ENCODE results near the gene NOTCH3. TPM values are rescaled to one million over a fixed set of nuclear protein-coding genes. Genes with fewer than 3 reads are reported as not detected.

The NOTCH3 gene
- polyA plus RNA-seq, 4 donors, result 0.45 to 15.6 (median 6.6) TPM

DNA sequence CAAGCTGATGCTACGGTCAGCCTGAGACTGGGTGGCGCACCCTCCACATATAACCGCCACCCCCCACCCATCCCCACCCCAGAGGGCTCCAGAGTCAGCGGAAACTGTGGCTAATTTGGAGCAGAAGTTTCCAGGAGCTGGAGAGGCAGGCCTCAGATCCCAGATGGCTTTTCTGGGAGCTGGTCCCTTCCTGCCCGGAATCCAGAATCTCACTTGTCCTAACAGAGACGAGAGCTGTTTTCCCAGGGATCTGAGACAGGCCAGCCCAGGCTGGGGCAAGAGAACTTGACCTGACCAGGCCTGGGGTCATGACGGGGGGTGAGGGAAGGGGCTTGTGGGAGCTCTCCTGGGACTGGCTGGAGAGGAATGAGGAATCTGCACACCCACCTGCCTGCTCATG, 25.0 kb upstream of the NOTCH3 start:
- Histone ChIP-seq H3K27me3 (ENCODE audit: control insufficient read depth in 3 of 3, insufficient read depth in 3 of 3, low read length in 3 of 3) (peaks cover 0 to 19% (median 3%) of the 10 kb centered on the region in 3 donors), H3K9me3 (ENCODE audit: control insufficient read depth in 2 of 2, insufficient read depth in 1 of 2, low read depth in 1 of 2, low read length in 1 of 2) (no peaks in the 10 kb centered on the region), H3K36me3 (ENCODE audit: control insufficient read depth in 3 of 3, insufficient read depth in 2 of 3, low read depth in 1 of 3, low read length in 3 of 3) (no peaks in the 10 kb centered on the region), H3K27ac (ENCODE audit: low read depth in 1 of 3, low read length in 2 of 3) (no peak overlapping the region), H3K4me1 (ENCODE audit: control insufficient read depth in 3 of 3, insufficient read depth in 2 of 3, low read depth in 1 of 3, low read length in 2 of 3) (peaks cover 0 to 5% (median 0%) of the 10 kb centered on the region in 3 donors), H3K4me3 (ENCODE audit: low read depth in 1 of 3, low read length in 3 of 3) (no peak overlapping the region)
- WGBS, 3 donors, result 79 to 84% (median 82%) methylated on average over 7 of the region's 7 CpGs
- DNase-seq, result no peak
- FAIRE-seq, result no peak

DNA sequence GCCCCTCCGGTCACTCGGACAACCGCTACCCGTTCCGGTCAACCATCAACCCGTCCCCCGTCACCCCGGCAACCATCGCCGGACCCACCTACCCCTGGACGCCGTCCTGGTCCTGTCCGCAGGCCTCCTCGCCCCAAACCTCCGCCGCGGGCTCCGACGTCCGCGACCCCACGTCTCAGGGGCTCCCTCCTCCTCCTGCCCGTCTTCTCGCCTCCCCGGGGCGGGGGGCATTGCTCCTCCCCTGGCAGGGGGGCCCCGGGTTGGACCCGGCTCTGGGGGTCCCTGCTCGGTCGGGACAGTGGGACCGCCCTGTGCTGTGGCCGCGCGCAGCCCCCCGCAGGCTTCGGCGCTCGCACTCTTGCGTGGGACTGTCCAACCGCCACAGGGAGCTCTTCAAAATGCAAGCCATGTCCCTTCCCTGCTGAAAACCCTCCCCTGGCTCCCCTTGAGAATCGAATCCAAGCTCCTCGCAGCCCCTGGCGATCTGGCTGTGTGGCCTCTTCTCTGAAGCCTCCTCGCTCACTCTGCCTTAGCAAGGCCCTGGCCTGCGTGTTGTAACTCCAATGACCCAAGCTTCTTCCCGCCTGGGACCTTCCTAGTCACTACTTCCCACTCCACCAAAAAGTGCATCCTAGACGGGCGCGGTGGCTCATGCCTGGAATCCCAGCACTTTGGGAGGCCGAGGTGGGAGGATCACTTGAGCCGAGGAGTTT, 23.0 kb upstream of the NOTCH3 start:
- Histone ChIP-seq H3K27me3 (ENCODE audit: control insufficient read depth in 3 of 3, insufficient read depth in 3 of 3, low read length in 3 of 3) (peaks cover 0 to 19% (median 3%) of the 10 kb centered on the region in 3 donors), H3K9me3 (ENCODE audit: control insufficient read depth in 2 of 2, insufficient read depth in 1 of 2, low read depth in 1 of 2, low read length in 1 of 2) (no peaks in the 10 kb centered on the region), H3K36me3 (ENCODE audit: control insufficient read depth in 3 of 3, insufficient read depth in 2 of 3, low read depth in 1 of 3, low read length in 3 of 3) (no peaks in the 10 kb centered on the region), H3K4me3 (ENCODE audit: low read depth in 1 of 3, low read length in 3 of 3) (peak overlapping the region in 2 of 3 donors; percentile 20 to 56), H3K27ac (ENCODE audit: low read depth in 1 of 3, low read length in 2 of 3) (peak overlapping the region in 1 of 3 donors; percentile 33), H3K4me1 (ENCODE audit: control insufficient read depth in 3 of 3, insufficient read depth in 2 of 3, low read depth in 1 of 3, low read length in 2 of 3) (peaks cover 0 to 5% (median 0%) of the 10 kb centered on the region in 3 donors)
- FAIRE-seq (no peak), DNase-seq (no peak)
- WGBS, 3 donors, result 12 to 22% (median 19%) methylated on average over 46 to 51 of the region's 51 CpGs

- H3K27ac ChIP-seq (ENCODE audit: low read depth in 1 of 3, low read length in 2 of 3), result peak overlapping the region in 1 of 3 donors; percentile 33
- H3K4me3 ChIP-seq (ENCODE audit: low read depth in 1 of 3, low read length in 3 of 3), result peak overlapping the region in 2 of 3 donors; percentile 20 to 56
- H3K27me3 ChIP-seq (ENCODE audit: control insufficient read depth in 3 of 3, insufficient read depth in 3 of 3, low read length in 3 of 3), result peaks cover 0 to 19% (median 3%) of the 10 kb centered on the region in 3 donors
- H3K36me3 ChIP-seq (ENCODE audit: control insufficient read depth in 3 of 3, insufficient read depth in 2 of 3, low read depth in 1 of 3, low read length in 3 of 3), result no peaks in the 10 kb centered on the region
- DNase-seq (peak; percentile 48 to 87), FAIRE-seq (no peak)
- H3K9me3 ChIP-seq (ENCODE audit: control insufficient read depth in 2 of 2, insufficient read depth in 1 of 2, low read depth in 1 of 2, low read length in 1 of 2), result no peaks in the 10 kb centered on the region
- H3K4me1 ChIP-seq (ENCODE audit: control insufficient read depth in 3 of 3, insufficient read depth in 2 of 3, low read depth in 1 of 3, low read length in 2 of 3), result peaks cover 0 to 5% (median 0%) of the 10 kb centered on the region in 3 donors
- 1 to 3% (median 2%) methylated on average over 43 to 48 of the region's 48 CpGs for WGBS, 3 donors
These were observed 22.2 kb upstream of the NOTCH3 start for GRCh38 chr19:15222738-15223648.

DNA sequence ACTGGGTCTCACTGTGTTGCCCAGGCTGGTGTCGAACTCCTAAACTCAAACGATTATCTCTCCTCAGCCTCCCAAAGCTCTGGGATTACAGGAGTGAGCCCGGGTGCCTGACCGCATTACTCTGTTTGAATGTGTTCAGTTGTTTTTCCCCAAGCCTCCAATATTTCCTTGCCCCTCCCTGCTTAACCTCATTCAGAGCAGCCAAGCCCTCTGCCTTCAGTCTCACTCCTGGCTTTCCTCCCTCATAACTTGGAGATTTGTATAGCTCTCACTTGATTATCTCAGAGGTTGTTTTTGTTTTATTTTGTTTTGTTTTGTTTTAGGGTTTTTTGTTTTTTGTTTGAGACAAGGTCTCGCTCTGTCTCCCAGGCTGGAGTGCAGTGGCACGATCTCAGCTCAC, 20.0 kb upstream of the NOTCH3 start:
- FAIRE-seq (no peak), DNase-seq (no peak)
- no peaks in the 10 kb centered on the region for H3K9me3 ChIP-seq (ENCODE audit: control insufficient read depth in 2 of 2, insufficient read depth in 1 of 2, low read depth in 1 of 2, low read length in 1 of 2)
- no peak overlapping the region for H3K27ac ChIP-seq (ENCODE audit: low read depth in 1 of 3, low read length in 2 of 3)
- no peak overlapping the region for H3K4me3 ChIP-seq (ENCODE audit: low read depth in 1 of 3, low read length in 3 of 3)
- H3K36me3 ChIP-seq (ENCODE audit: control insufficient read depth in 3 of 3, insufficient read depth in 2 of 3, low read depth in 1 of 3, low read length in 3 of 3), result no peaks in the 10 kb centered on the region
- WGBS, 3 donors, result 70 to 72% (median 71%) methylated on average over 6 of the region's 6 CpGs
- peaks cover 0 to 19% (median 3%) of the 10 kb centered on the region in 3 donors for H3K27me3 ChIP-seq (ENCODE audit: control insufficient read depth in 3 of 3, insufficient read depth in 3 of 3, low read length in 3 of 3)
- H3K4me1 ChIP-seq (ENCODE audit: control insufficient read depth in 3 of 3, insufficient read depth in 2 of 3, low read depth in 1 of 3, low read length in 2 of 3), result peaks cover 0 to 5% (median 0%) of the 10 kb centered on the region in 3 donors

DNA sequence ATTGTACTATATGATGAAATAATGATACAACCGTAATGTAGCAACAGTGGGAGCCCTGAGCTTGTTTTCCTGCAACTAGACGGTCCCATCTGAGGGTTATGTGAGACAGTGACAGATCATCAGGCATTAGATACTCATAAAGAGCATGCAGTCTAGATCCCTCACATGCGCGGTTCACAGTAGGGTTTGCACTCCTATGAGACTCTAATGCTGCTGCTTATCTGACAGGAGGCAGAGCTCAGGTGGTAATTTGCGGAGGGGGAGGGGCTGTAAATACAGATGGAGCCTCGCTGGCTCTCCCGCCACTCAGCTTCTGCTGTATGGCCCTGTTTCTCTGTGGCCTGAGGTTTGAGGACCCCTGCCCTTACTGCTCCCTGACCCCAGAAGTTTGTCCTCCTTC, 17.7 kb upstream of the NOTCH3 start:
- DNase-seq, result no peak
- 50 to 69% (median 68%) methylated on average over 7 of the region's 7 CpGs for WGBS, 3 donors

DNA sequence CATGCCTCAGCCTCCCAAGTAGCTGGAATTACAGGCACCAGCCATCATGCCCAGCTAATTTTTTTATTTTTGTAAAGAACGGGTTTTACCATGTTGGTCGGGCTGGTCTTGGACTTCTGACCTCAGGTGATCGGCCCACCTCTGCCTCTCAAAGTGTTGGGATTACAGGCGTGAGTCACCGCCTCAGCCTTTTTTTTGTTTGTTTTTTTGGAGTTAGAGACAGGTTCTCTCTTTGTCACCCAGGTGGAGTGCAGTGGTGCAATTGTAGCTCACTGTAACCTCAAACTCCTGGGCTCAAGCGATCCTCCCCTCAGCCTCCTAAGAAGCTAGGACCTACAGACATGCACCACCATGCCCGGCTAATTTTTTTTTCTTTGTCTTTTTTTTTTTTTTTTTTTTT, 15.6 kb upstream of the NOTCH3 start:
- no peak for FAIRE-seq

More for the DNA sequence above, 17.7 kb upstream of the NOTCH3 start:
- no peaks in the 10 kb centered on the region for H3K9me3 ChIP-seq (ENCODE audit: control insufficient read depth in 2 of 2, insufficient read depth in 1 of 2, low read depth in 1 of 2, low read length in 1 of 2)
- H3K27ac ChIP-seq (ENCODE audit: low read depth in 1 of 3, low read length in 2 of 3), result no peak overlapping the region
- no peaks in the 10 kb centered on the region for H3K36me3 ChIP-seq (ENCODE audit: control insufficient read depth in 3 of 3, insufficient read depth in 2 of 3, low read depth in 1 of 3, low read length in 3 of 3)
- peaks cover 0 to under 1% (median 0%) of the 10 kb centered on the region in 3 donors for H3K4me1 ChIP-seq (ENCODE audit: control insufficient read depth in 3 of 3, insufficient read depth in 2 of 3, low read depth in 1 of 3, low read length in 2 of 3)
- FAIRE-seq, result no peak
- H3K4me3 ChIP-seq (ENCODE audit: low read depth in 1 of 3, low read length in 3 of 3), result no peak overlapping the region
- peaks cover 0 to 13% (median 3%) of the 10 kb centered on the region in 3 donors for H3K27me3 ChIP-seq (ENCODE audit: control insufficient read depth in 3 of 3, insufficient read depth in 3 of 3, low read length in 3 of 3)

DNA sequence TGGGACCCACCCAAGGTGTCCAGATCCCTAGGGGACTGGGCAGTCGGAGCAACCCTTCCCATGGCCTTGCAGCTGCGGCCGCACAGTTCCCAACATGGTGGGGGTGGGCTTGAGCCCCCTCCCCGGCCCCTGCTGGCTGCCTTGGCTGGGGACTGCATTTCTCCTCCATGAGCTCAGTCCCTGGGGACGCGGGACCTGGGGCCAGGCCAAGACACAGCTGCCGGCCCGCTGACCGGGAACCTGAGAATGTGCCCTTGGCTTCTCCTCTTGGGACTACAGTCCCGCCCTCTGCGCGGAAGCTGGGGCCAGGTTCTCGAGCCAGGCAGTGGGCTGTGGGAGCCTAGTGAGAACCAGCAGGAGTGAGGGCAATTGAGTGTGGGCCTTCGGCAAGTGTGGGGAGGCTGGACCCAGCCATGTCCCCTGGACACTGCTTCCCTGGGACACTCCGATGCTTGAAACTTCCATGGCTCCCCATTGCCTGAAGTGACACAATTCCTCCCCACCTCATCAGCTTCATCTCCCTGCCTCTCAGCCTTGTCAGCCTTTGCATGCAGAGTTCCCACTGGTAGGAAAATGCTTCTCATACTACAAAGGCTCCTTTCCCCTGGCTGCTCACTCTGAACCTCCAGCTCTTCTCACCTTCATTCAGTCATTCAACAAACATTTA, 13.1 kb upstream of the NOTCH3 start:
- Histone ChIP-seq H3K27me3 (ENCODE audit: control insufficient read depth in 3 of 3, insufficient read depth in 3 of 3, low read length in 3 of 3) (no peaks in the 10 kb centered on the region), H3K4me3 (ENCODE audit: low read depth in 1 of 3, low read length in 3 of 3) (no peak overlapping the region), H3K36me3 (ENCODE audit: control insufficient read depth in 3 of 3, insufficient read depth in 2 of 3, low read depth in 1 of 3, low read length in 3 of 3) (no peaks in the 10 kb centered on the region), H3K4me1 (ENCODE audit: control insufficient read depth in 3 of 3, insufficient read depth in 2 of 3, low read depth in 1 of 3, low read length in 2 of 3) (no peaks in the 10 kb centered on the region), H3K9me3 (ENCODE audit: control insufficient read depth in 2 of 2, insufficient read depth in 1 of 2, low read depth in 1 of 2, low read length in 1 of 2) (no peaks in the 10 kb centered on the region), H3K27ac (ENCODE audit: low read depth in 1 of 3, low read length in 2 of 3) (peak overlapping the region in 1 of 3 donors; percentile 45)
- no peak for FAIRE-seq
- 57 to 79% (median 79%) methylated on average over 15 of the region's 15 CpGs for WGBS, 3 donors
- DNase-seq, result no peak

More for the DNA sequence above, 15.6 kb upstream of the NOTCH3 start:
- H3K27me3 ChIP-seq (ENCODE audit: control insufficient read depth in 3 of 3, insufficient read depth in 3 of 3, low read length in 3 of 3), result no peaks in the 10 kb centered on the region
- H3K4me1 ChIP-seq (ENCODE audit: control insufficient read depth in 3 of 3, insufficient read depth in 2 of 3, low read depth in 1 of 3, low read length in 2 of 3), result no peaks in the 10 kb centered on the region
- H3K27ac ChIP-seq (ENCODE audit: low read depth in 1 of 3, low read length in 2 of 3), result no peak overlapping the region
- 20 to 70% (median 45%) methylated on average over 7 of the region's 7 CpGs for WGBS, 3 donors
- no peak overlapping the region for H3K4me3 ChIP-seq (ENCODE audit: low read depth in 1 of 3, low read length in 3 of 3)
- H3K9me3 ChIP-seq (ENCODE audit: control insufficient read depth in 2 of 2, insufficient read depth in 1 of 2, low read depth in 1 of 2, low read length in 1 of 2), result no peaks in the 10 kb centered on the region
- no peaks in the 10 kb centered on the region for H3K36me3 ChIP-seq (ENCODE audit: control insufficient read depth in 3 of 3, insufficient read depth in 2 of 3, low read depth in 1 of 3, low read length in 3 of 3)
- DNase-seq, result no peak

DNA sequence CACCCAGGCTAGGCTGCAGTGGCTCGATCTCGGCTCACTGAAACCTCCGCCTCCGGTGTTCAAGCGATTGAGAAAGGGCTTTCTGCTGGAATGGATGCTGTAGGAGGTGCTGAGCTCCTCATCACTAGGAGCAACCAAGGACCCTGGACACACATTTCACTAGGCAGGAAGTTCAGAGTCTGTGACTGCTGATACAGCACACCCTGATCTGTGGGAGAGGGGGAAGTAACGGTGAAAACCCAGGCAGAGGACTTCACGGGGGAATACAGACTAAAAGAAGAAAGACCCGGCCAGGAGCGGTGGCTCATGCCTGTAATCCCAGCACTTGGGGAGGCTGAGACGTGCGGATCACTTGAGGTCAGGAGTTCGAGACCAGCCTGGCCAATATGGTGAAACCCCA, 11.9 kb upstream of the NOTCH3 start:
- Histone ChIP-seq H3K27me3 (ENCODE audit: control insufficient read depth in 3 of 3, insufficient read depth in 3 of 3, low read length in 3 of 3) (no peaks in the 10 kb centered on the region), H3K4me1 (ENCODE audit: control insufficient read depth in 3 of 3, insufficient read depth in 2 of 3, low read depth in 1 of 3, low read length in 2 of 3) (no peaks in the 10 kb centered on the region), H3K4me3 (ENCODE audit: low read depth in 1 of 3, low read length in 3 of 3) (no peak overlapping the region), H3K9me3 (ENCODE audit: control insufficient read depth in 2 of 2, insufficient read depth in 1 of 2, low read depth in 1 of 2, low read length in 1 of 2) (no peaks in the 10 kb centered on the region), H3K36me3 (ENCODE audit: control insufficient read depth in 3 of 3, insufficient read depth in 2 of 3, low read depth in 1 of 3, low read length in 3 of 3) (no peaks in the 10 kb centered on the region), H3K27ac (ENCODE audit: low read depth in 1 of 3, low read length in 2 of 3) (no peak overlapping the region)
- WGBS, 3 donors, result 88 to 91% (median 90%) methylated on average over 12 of the region's 12 CpGs
- DNase-seq (no peak), FAIRE-seq (no peak)

All from small intestine (tissue), 7 donors.